Stimulated activated naive CD8-positive, alpha-beta T cell treated with anti-CD3 and anti-CD28 coated beads, Interleukin-15, Interleukin-2, amounts not matched to agents 100 ng/mL and 50 ng/mL, for 24 hours (primary cell): ENCODE data around the gene SLC7A11.
"Not testable (repeated sequence)": the region's sequence is repeated elsewhere in the genome, so short reads cannot be mapped to it uniquely, and the experiment has no call there.

Experiments used
- H3K27ac Mint-ChIP-seq: one replicate; pipeline ENCODE4 v1.8.0; 2021; ENCODE audit warnings: mild to moderate bottlenecking, mixed read lengths
- H3K27me3 Mint-ChIP-seq: one replicate; pipeline ENCODE4 v1.8.0; 2021; ENCODE audit warnings: mixed read lengths
- H3K36me3 Mint-ChIP-seq: one replicate; pipeline ENCODE4 v1.8.0; 2021; ENCODE audit warnings: low read depth, mixed read lengths
- H3K4me1 Mint-ChIP-seq: one replicate; pipeline ENCODE4 v1.8.0; 2021; ENCODE audit warnings: low read depth, mixed read lengths
- H3K4me3 Mint-ChIP-seq: one replicate; pipeline ENCODE4 v1.8.0; 2021; ENCODE audit warnings: mild to moderate bottlenecking, mixed read lengths
- H3K9me3 Mint-ChIP-seq: one replicate; pipeline ENCODE4 v1.8.0; 2021; ENCODE audit warnings: mixed read lengths

The SLC7A11 gene

GRCh38 chr4:138234248-138234647 is 7.9 kb downstream of the SLC7A11 start:
- Mint-ChIP-seq H3K4me1 (peaks cover 14% of the 10 kb centered on the region), H3K27ac (no peak overlapping the region), H3K27me3 (no peaks in the 10 kb centered on the region), H3K36me3 (no peaks in the 10 kb centered on the region), H3K4me3 (no peak overlapping the region), H3K9me3 (no peaks in the 10 kb centered on the region)

- H3K4me3 Mint-ChIP-seq = no peak overlapping the region
- no peak overlapping the region for H3K27ac Mint-ChIP-seq
- no peaks in the 10 kb centered on the region for H3K36me3 Mint-ChIP-seq
Measured at GRCh38 chr4:138233313-138234034, 8.7 kb downstream of the SLC7A11 start.

DNA sequence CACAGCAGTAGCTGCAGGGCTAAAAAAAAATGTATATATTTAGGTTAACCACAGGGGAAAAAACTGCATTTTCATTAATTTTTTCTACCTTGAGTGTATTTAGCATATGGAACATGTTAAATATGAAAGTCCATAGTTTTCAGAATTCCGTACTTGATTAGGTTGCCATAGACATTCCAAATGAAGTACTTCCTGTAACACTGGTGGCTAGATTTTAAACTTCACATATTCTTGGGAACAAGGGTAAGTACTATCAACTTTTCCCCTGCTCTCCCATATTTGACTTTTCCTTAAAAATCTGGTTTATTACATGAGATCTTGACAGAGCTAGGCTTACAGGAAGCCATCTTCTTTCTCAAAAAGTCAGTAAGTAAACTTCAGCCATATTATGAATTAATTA is 9.8 kb downstream of the SLC7A11 start:
- Mint-ChIP-seq H3K27me3 (no peaks in the 10 kb centered on the region), H3K36me3 (no peaks in the 10 kb centered on the region), H3K4me3 (no peak overlapping the region), H3K27ac (no peak overlapping the region), H3K4me1 (peaks cover 14% of the 10 kb centered on the region), H3K9me3 (no peaks in the 10 kb centered on the region)

More at GRCh38 chr4:138233313-138234034, 8.7 kb downstream of the SLC7A11 start:
- Mint-ChIP-seq H3K27me3 (no peaks in the 10 kb centered on the region), H3K9me3 (no peaks in the 10 kb centered on the region), H3K4me1 (peaks cover 14% of the 10 kb centered on the region)

GRCh38 chr4:138230048-138230447 is 12.1 kb downstream of the SLC7A11 start:
- Mint-ChIP-seq H3K27ac (no peak overlapping the region), H3K4me3 (no peak overlapping the region), H3K9me3 (no peaks in the 10 kb centered on the region), H3K4me1 (no peaks in the 10 kb centered on the region), H3K36me3 (no peaks in the 10 kb centered on the region), H3K27me3 (no peaks in the 10 kb centered on the region)

DNA sequence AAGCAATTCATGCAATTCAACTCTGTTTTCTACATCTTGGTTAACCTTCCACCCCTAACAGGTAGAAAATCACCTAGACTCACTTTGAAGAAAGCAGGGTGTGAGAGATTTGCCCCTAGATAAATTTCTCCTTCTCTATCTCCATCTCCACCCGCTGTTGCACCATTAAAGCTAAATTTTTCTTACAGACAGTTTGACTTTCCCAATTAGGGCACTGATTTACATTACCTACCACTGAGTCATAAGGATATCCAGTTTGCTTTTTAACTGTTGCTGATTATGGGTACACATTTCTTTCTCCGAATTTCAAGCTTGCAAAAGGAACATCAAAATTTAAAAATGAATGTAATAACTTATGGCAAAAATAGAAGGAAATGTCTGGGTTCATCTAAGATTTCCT is 13.0 kb downstream of the SLC7A11 start:
- Mint-ChIP-seq H3K27me3 (peaks cover 3% of the 10 kb centered on the region), H3K27ac (no peak overlapping the region), H3K4me1 (no peaks in the 10 kb centered on the region), H3K4me3 (no peak overlapping the region), H3K36me3 (no peaks in the 10 kb centered on the region), H3K9me3 (no peaks in the 10 kb centered on the region)

- H3K9me3 Mint-ChIP-seq = no peaks in the 10 kb centered on the region
- no peaks in the 10 kb centered on the region for H3K36me3 Mint-ChIP-seq
- H3K27me3 Mint-ChIP-seq = peaks cover 3% of the 10 kb centered on the region
- no peak overlapping the region for H3K4me3 Mint-ChIP-seq
- H3K27ac Mint-ChIP-seq = no peak overlapping the region
- no peaks in the 10 kb centered on the region for H3K4me1 Mint-ChIP-seq
Measured at GRCh38 chr4:138226351-138226750, 15.8 kb downstream of the SLC7A11 start.

DNA sequence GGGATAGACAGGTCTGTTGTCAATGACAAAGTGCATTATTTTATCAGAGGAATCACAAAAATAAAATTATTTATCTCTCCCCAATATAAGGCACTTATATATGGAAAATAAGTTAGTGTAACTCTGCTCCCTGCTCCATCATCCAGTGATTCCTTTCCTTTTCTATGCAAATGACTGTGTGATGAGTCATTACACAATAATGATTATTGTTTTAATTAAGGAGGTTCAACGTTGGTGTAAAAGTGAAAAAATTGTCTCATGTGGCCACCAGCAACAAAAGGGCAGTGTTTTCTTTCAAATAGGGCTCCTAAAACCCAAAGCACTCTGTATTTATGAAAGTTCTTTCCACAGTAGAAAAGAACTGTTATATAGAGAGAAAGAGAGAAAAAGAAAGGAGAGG is 16.7 kb downstream of the SLC7A11 start:
- Mint-ChIP-seq H3K4me3 (no peak overlapping the region), H3K27ac (no peak overlapping the region), H3K9me3 (no peaks in the 10 kb centered on the region), H3K4me1 (no peaks in the 10 kb centered on the region), H3K36me3 (no peaks in the 10 kb centered on the region), H3K27me3 (peaks cover 3% of the 10 kb centered on the region)

- Mint-ChIP-seq H3K4me3 (no peak overlapping the region), H3K36me3 (no peaks in the 10 kb centered on the region), H3K4me1 (no peaks in the 10 kb centered on the region), H3K27me3 (peaks cover 3% of the 10 kb centered on the region), H3K9me3 (no peaks in the 10 kb centered on the region), H3K27ac (no peak overlapping the region)
Measured at GRCh38 chr4:138224614-138225013, 17.5 kb downstream of the SLC7A11 start.

- Mint-ChIP-seq H3K4me3 (no peak overlapping the region), H3K27ac (no peak overlapping the region), H3K36me3 (no peaks in the 10 kb centered on the region), H3K4me1 (no peaks in the 10 kb centered on the region), H3K9me3 (no peaks in the 10 kb centered on the region), H3K27me3 (peaks cover 3% of the 10 kb centered on the region)
Measured at GRCh38 chr4:138223231-138223910, 18.8 kb downstream of the SLC7A11 start.

DNA sequence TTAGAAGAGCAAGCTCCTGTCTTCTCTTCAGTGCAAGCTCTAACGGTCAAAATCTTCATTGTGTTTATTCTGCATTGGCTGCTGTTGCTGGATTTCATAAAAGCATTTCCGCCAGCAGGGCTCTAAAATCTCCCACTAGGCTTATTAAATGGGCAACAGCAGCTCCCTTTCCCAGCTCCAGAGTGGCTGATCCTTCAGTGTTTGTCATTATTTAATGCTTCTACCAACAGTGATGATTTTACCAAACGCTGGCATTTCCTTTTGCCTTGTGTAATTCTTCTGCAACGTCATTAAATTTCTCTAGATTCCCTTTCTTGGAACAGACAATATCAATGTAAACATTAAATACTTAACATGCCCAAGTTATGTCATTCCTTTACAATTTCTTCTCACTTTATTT is 20.1 kb downstream of the SLC7A11 start:
- Mint-ChIP-seq H3K4me1 (no peaks in the 10 kb centered on the region), H3K4me3 (no peak overlapping the region), H3K9me3 (no peaks in the 10 kb centered on the region), H3K27me3 (peaks cover 3% of the 10 kb centered on the region), H3K36me3 (no peaks in the 10 kb centered on the region), H3K27ac (no peak overlapping the region)

- no peak overlapping the region for H3K27ac Mint-ChIP-seq
- no peaks in the 10 kb centered on the region for H3K9me3 Mint-ChIP-seq
- no peaks in the 10 kb centered on the region for H3K4me1 Mint-ChIP-seq
- no peak overlapping the region for H3K4me3 Mint-ChIP-seq
- no peaks in the 10 kb centered on the region for H3K27me3 Mint-ChIP-seq
- no peaks in the 10 kb centered on the region for H3K36me3 Mint-ChIP-seq
Measured at GRCh38 chr4:138218976-138219375, 23.2 kb downstream of the SLC7A11 start.

- H3K36me3 Mint-ChIP-seq = no peaks in the 10 kb centered on the region
- H3K4me1 Mint-ChIP-seq = no peaks in the 10 kb centered on the region
- H3K27ac Mint-ChIP-seq = no peak overlapping the region
- no peak overlapping the region for H3K4me3 Mint-ChIP-seq
- H3K27me3 Mint-ChIP-seq = no peaks in the 10 kb centered on the region
- H3K9me3 Mint-ChIP-seq = no peaks in the 10 kb centered on the region
Measured at GRCh38 chr4:138217567-138217966, 24.6 kb downstream of the SLC7A11 start.

DNA sequence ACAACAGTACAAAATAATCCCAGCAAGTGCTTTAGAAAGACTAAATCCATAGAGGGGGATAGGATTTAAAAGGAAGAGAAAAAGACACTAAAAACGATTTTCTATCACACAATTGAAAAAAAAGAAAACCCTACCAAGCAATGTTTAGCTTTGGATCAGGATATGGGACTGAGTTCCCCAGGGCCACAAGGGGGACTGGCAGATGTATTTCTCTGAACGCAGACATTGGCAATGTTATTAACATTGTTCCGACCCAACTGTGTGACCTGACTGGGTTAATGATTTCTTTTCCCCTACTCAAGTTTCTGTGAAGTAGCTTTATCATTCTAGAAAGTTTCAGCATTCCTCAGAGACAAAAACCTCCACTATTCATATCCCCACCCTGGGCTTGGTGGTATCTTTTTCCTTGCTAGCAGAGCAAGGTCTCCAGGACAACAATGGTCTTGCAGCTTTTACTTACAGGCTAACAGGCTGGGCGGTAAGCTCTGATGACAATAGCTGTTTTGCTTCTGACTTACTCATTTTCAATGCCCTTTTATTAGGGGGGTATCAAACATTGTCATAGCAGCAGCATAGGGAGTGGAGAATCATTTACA is 25.8 kb downstream of the SLC7A11 start:
- Mint-ChIP-seq H3K27me3 (no peaks in the 10 kb centered on the region), H3K27ac (no peak overlapping the region), H3K36me3 (no peaks in the 10 kb centered on the region), H3K4me1 (no peaks in the 10 kb centered on the region), H3K4me3 (no peak overlapping the region), H3K9me3 (no peaks in the 10 kb centered on the region)

DNA sequence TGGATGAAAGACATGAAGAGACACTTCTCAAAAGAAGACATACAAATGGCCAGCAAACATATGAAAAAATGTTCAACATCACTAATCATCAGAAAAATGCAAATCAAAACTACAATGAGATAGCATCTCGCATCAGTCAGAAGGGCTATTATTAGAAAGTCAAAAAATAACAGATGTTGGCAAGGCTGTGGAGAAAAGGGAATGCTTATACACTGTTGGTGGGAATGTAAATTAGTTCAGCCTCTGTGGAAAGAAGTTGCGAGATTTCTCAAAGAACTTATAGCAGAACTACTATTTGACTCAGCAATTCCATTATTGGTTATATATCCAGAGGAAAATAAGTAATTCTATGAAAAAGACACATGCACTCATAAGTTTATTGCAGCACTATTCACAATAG is 31.6 kb downstream of the SLC7A11 start:
- H3K9me3 Mint-ChIP-seq, H3K4me1 Mint-ChIP-seq, H3K36me3 Mint-ChIP-seq, H3K27me3 Mint-ChIP-seq, H3K4me3 Mint-ChIP-seq, H3K27ac Mint-ChIP-seq: not testable (repeated sequence)

DNA sequence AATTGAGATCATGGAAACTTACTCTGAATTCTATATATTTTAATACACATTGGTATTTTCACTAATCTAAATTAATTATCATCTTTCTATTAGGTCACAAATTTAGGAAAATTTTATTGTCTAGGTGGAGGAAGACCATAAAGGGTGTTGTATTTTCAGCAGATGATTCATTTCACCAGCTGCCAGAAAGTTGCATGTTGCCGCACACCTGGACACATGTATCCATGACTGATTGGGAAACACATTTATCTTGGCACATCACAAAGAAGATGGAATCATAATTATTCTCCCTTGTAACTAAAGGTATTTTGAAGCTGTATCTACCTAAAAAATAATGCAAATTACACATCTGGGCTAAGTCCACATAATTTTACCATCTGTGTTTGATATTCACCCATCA is 33.1 kb downstream of the SLC7A11 start:
- Mint-ChIP-seq H3K27ac (no peak overlapping the region), H3K4me3 (no peak overlapping the region), H3K36me3 (no peaks in the 10 kb centered on the region), H3K27me3 (no peaks in the 10 kb centered on the region), H3K9me3 (no peaks in the 10 kb centered on the region), H3K4me1 (no peaks in the 10 kb centered on the region)
